Measurements from ENCODE around the gene WDSUB1. TPM values are rescaled to one million over a fixed set of nuclear protein-coding genes. Genes with fewer than 3 reads are reported as not detected.
A peak's percentile ranks its signal among the peaks of the same experiment; 100 is the strongest.

The WDSUB1 gene
- polyA plus RNA-seq, 2 donors: 8.0 to 9.0 TPM

- Histone ChIP-seq H3K36me3 (ENCODE audit: control insufficient read depth in 2 of 2, insufficient read depth in 2 of 2, low read length in 1 of 2) (no peaks in the 10 kb centered on the region), H3K9me3 (ENCODE audit: control insufficient read depth in 2 of 2, insufficient read depth in 1 of 2, low read depth in 1 of 2, low read length in 1 of 2) (no peaks in the 10 kb centered on the region), H3K27ac (ENCODE audit: low read depth in 2 of 2, low read length in 1 of 2) (no peak overlapping the region), H3K27me3 (ENCODE audit: control insufficient read depth in 1 of 2, insufficient read depth in 2 of 2, low read length in 2 of 2) (no peaks in the 10 kb centered on the region), H3K4me1 (ENCODE audit: control insufficient read depth in 2 of 2, insufficient read depth in 2 of 2, low read length in 1 of 2) (peaks cover 0 to 3% of the 10 kb centered on the region in 2 donors), H3K4me3 (ENCODE audit: low read depth in 1 of 2, low read length in 2 of 2) (no peak overlapping the region)
- 65 to 71% methylated on average over 6 of the region's 6 CpGs for WGBS, 2 donors
These were observed 5.7 kb upstream of the WDSUB1 start for GRCh38 chr2:159292157-159292556.

GRCh38 chr2:159290289-159290907 is 3.9 kb upstream of the WDSUB1 start:
- Histone ChIP-seq H3K27ac (ENCODE audit: low read depth in 2 of 2, low read length in 1 of 2) (peak overlapping the region in 1 of 2 donors; percentile 22), H3K4me1 (ENCODE audit: control insufficient read depth in 2 of 2, insufficient read depth in 2 of 2, low read length in 1 of 2) (no peaks in the 10 kb centered on the region), H3K27me3 (ENCODE audit: control insufficient read depth in 1 of 2, insufficient read depth in 2 of 2, low read length in 2 of 2) (no peaks in the 10 kb centered on the region), H3K9me3 (ENCODE audit: control insufficient read depth in 2 of 2, insufficient read depth in 1 of 2, low read depth in 1 of 2, low read length in 1 of 2) (no peaks in the 10 kb centered on the region), H3K36me3 (ENCODE audit: control insufficient read depth in 2 of 2, insufficient read depth in 2 of 2, low read length in 1 of 2) (no peaks in the 10 kb centered on the region), H3K4me3 (ENCODE audit: low read depth in 1 of 2, low read length in 2 of 2) (no peak overlapping the region)
- WGBS, 2 donors: 50 to 52% methylated on average over 7 of the region's 7 CpGs

DNA sequence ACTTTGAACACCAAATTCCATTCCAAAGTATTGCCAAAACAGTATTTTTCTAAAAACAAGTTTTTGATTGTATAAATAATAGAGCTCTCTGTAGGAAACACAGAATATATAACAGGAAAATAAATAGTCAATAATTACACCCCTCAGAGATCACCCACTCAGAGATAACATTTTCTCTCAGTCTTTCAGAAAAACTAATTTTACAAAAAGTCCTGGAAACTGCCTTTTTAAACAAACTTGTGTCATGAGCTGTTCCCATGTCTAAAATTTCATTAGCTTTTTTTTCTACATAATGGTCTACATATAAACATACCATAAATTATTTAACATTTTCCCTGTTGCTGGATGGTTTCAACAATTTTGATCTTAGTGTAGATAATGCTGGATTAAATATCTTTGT is 1.2 kb upstream of the WDSUB1 start:
- H3K27ac ChIP-seq (ENCODE audit: low read depth in 2 of 2, low read length in 1 of 2): no peak overlapping the region

DNA sequence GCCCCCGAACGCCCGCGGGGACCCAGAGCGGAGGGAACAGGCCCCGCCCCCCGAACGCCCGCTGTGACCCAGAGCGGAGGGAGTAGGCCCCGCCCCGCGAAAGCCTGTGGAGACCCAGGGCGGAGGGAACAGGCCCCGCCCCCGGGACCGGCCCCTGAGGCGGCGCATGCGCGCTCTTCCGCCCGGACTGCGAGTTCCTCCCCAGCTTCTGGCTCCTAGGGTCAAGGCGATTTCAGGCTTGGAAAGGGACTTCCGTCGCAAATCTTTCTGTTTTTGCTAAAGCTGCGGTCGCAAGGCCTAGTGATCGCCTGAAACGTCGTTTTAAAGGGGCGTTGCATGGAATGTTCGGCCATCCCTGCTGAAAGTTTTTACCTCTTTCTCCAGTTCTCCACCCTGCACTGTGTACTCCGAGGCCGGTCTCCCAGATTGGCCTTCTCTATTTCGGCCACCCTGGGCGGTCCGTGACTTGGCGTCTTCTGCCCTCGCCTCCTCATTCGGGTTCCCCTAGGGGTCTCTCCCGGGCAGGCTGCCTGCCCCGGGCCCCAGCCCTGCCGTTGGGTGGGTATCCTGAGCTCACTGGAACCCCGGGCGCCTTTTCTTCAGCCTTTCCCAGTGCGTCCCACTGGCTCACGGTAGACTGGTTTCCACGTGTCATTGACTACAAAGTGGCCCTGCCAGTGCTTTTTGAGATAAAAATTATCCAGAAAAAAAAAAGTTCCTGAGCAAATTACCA is 372 bp upstream of the WDSUB1 start:
- Histone ChIP-seq H3K27me3 (ENCODE audit: control insufficient read depth in 1 of 2, insufficient read depth in 2 of 2, low read length in 2 of 2) (no peaks in the 10 kb centered on the region), H3K27ac (ENCODE audit: low read depth in 2 of 2, low read length in 1 of 2) (peak overlapping the region; percentile 88 to 92), H3K9me3 (ENCODE audit: control insufficient read depth in 2 of 2, insufficient read depth in 1 of 2, low read depth in 1 of 2, low read length in 1 of 2) (no peaks in the 10 kb centered on the region), H3K4me1 (ENCODE audit: control insufficient read depth in 2 of 2, insufficient read depth in 2 of 2, low read length in 1 of 2) (no peaks in the 10 kb centered on the region), H3K36me3 (ENCODE audit: control insufficient read depth in 2 of 2, insufficient read depth in 2 of 2, low read length in 1 of 2) (peaks cover 0 to 3% of the 10 kb centered on the region in 2 donors), H3K4me3 (ENCODE audit: low read depth in 1 of 2, low read length in 2 of 2) (peak overlapping the region; percentile 83 to 93)
- 1% methylated on average over 49 to 50 of the region's 50 CpGs for WGBS, 2 donors

More for the DNA sequence above, 1.2 kb upstream of the WDSUB1 start:
- Histone ChIP-seq H3K4me1 (ENCODE audit: control insufficient read depth in 2 of 2, insufficient read depth in 2 of 2, low read length in 1 of 2) (no peaks in the 10 kb centered on the region), H3K4me3 (ENCODE audit: low read depth in 1 of 2, low read length in 2 of 2) (no peak overlapping the region), H3K36me3 (ENCODE audit: control insufficient read depth in 2 of 2, insufficient read depth in 2 of 2, low read length in 1 of 2) (peaks cover 0 to under 1% of the 10 kb centered on the region in 2 donors), H3K27me3 (ENCODE audit: control insufficient read depth in 1 of 2, insufficient read depth in 2 of 2, low read length in 2 of 2) (no peaks in the 10 kb centered on the region), H3K9me3 (ENCODE audit: control insufficient read depth in 2 of 2, insufficient read depth in 1 of 2, low read depth in 1 of 2, low read length in 1 of 2) (no peaks in the 10 kb centered on the region)

DNA sequence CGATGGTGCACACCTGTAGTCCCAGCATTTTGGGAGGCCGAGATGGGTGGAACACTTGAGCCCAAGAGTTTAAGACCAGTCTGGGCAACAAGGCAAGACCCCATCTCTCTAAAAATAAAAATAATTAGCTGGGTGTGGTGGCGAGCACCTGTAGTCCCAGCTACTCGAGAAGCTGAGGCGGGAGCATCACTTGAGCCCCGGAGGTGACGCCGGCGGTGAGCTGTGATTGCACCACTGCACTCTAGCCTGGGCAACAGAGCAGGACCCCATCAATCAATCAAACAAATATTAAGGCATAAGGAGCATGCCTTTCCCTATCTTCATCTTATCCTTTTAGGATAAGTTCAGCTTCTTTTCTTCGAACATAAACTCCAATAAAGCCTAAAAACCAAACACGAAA is 1.1 kb downstream of the WDSUB1 start:
- Histone ChIP-seq H3K27me3 (ENCODE audit: control insufficient read depth in 1 of 2, insufficient read depth in 2 of 2, low read length in 2 of 2) (no peaks in the 10 kb centered on the region), H3K9me3 (ENCODE audit: control insufficient read depth in 2 of 2, insufficient read depth in 1 of 2, low read depth in 1 of 2, low read length in 1 of 2) (no peaks in the 10 kb centered on the region), H3K4me3 (ENCODE audit: low read depth in 1 of 2, low read length in 2 of 2) (peak overlapping the region in 1 of 2 donors; percentile 83), H3K36me3 (ENCODE audit: control insufficient read depth in 2 of 2, insufficient read depth in 2 of 2, low read length in 1 of 2) (peaks cover 0 to 3% of the 10 kb centered on the region in 2 donors), H3K27ac (ENCODE audit: low read depth in 2 of 2, low read length in 1 of 2) (peak overlapping the region in 1 of 2 donors; percentile 84), H3K4me1 (ENCODE audit: control insufficient read depth in 2 of 2, insufficient read depth in 2 of 2, low read length in 1 of 2) (no peaks in the 10 kb centered on the region)
- 76 to 84% methylated on average over 11 of the region's 11 CpGs for WGBS, 2 donors

DNA sequence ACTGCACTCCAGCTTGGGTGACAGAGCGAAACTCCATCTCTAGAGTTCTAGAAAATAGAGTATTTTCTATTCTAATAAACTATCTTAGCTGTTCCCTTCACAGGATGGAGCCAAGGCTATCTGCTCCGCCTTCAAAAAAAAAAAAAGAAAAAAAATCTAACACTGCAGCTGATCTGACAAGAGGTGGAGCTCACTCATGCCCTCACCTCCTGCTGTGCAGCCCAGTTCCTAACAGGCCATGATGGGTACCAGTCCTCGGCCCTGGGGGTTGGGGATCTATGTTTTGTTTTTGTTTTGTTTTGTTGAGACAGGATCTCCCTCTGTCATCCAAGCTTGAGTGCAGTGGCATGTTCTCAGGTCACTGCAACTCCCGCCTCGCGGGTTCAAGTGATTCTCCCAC is 3.0 kb downstream of the WDSUB1 start:
- H3K27ac ChIP-seq (ENCODE audit: low read depth in 2 of 2, low read length in 1 of 2): no peak overlapping the region
- peaks cover 2 to 3% of the 10 kb centered on the region in 2 donors for H3K36me3 ChIP-seq (ENCODE audit: control insufficient read depth in 2 of 2, insufficient read depth in 2 of 2, low read length in 1 of 2)
- H3K27me3 ChIP-seq (ENCODE audit: control insufficient read depth in 1 of 2, insufficient read depth in 2 of 2, low read length in 2 of 2): no peaks in the 10 kb centered on the region
- no peaks in the 10 kb centered on the region for H3K4me1 ChIP-seq (ENCODE audit: control insufficient read depth in 2 of 2, insufficient read depth in 2 of 2, low read length in 1 of 2)
- H3K9me3 ChIP-seq (ENCODE audit: control insufficient read depth in 2 of 2, insufficient read depth in 1 of 2, low read depth in 1 of 2, low read length in 1 of 2): no peaks in the 10 kb centered on the region
- WGBS, 2 donors: 79 to 88% methylated on average over 5 to 6 of the region's 6 CpGs
- H3K4me3 ChIP-seq (ENCODE audit: low read depth in 1 of 2, low read length in 2 of 2): no peak overlapping the region

DNA sequence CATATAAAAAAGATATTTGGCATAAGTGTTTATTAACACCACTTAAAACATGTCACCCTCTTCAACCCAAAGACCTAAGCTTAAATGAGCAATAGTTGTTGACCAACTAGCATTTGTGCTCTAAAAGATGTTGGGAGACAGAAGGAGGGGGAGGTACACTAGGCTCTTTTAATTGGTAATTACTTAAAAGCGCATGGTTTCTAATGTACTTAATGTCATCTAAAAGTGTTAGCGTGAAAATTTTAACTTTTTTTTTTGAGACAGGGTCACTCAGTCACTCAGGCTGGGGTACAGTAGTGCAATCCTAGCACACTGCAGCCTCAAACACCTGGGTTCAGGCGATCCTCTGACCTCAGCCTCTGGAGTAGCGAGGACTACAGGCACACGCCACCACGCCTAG is 5.5 kb downstream of the WDSUB1 start:
- no peak overlapping the region for H3K27ac ChIP-seq (ENCODE audit: low read depth in 2 of 2, low read length in 1 of 2)
- H3K9me3 ChIP-seq (ENCODE audit: control insufficient read depth in 2 of 2, insufficient read depth in 1 of 2, low read depth in 1 of 2, low read length in 1 of 2): no peaks in the 10 kb centered on the region
- H3K36me3 ChIP-seq (ENCODE audit: control insufficient read depth in 2 of 2, insufficient read depth in 2 of 2, low read length in 1 of 2): peaks cover 3% of the 10 kb centered on the region in 2 donors
- 98 to 100% methylated on average over 6 of the region's 6 CpGs for WGBS, 2 donors
- no peaks in the 10 kb centered on the region for H3K27me3 ChIP-seq (ENCODE audit: control insufficient read depth in 1 of 2, insufficient read depth in 2 of 2, low read length in 2 of 2)
- no peak overlapping the region for H3K4me3 ChIP-seq (ENCODE audit: low read depth in 1 of 2, low read length in 2 of 2)
- no peaks in the 10 kb centered on the region for H3K4me1 ChIP-seq (ENCODE audit: control insufficient read depth in 2 of 2, insufficient read depth in 2 of 2, low read length in 1 of 2)

DNA sequence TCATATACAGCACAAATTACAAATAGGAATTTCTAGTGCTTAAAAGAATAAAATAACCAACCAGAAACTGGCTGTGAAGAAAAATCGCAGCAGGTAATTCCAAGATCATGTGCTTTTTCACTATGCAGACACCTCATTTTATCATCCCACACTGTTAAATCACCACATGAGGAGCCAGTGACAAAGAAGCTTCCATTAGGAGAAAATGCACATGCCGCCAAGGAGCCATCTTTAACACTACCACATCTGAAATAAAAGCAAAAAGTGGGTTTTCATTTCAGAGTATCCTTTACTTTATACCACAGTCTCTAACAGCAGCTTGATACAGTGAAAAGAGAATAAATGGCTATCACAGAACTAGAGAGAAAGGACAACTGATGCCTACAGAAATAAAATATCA is 6.8 kb downstream of the WDSUB1 start:
- Histone ChIP-seq H3K4me1 (ENCODE audit: control insufficient read depth in 2 of 2, insufficient read depth in 2 of 2, low read length in 1 of 2) (no peaks in the 10 kb centered on the region), H3K27me3 (ENCODE audit: control insufficient read depth in 1 of 2, insufficient read depth in 2 of 2, low read length in 2 of 2) (no peaks in the 10 kb centered on the region), H3K36me3 (ENCODE audit: control insufficient read depth in 2 of 2, insufficient read depth in 2 of 2, low read length in 1 of 2) (peaks cover 3% of the 10 kb centered on the region in 2 donors), H3K27ac (ENCODE audit: low read depth in 2 of 2, low read length in 1 of 2) (no peak overlapping the region), H3K9me3 (ENCODE audit: control insufficient read depth in 2 of 2, insufficient read depth in 1 of 2, low read depth in 1 of 2, low read length in 1 of 2) (no peaks in the 10 kb centered on the region), H3K4me3 (ENCODE audit: low read depth in 1 of 2, low read length in 2 of 2) (no peak overlapping the region)
- 94 to 98% methylated on average over 2 of the region's 2 CpGs for WGBS, 2 donors

DNA sequence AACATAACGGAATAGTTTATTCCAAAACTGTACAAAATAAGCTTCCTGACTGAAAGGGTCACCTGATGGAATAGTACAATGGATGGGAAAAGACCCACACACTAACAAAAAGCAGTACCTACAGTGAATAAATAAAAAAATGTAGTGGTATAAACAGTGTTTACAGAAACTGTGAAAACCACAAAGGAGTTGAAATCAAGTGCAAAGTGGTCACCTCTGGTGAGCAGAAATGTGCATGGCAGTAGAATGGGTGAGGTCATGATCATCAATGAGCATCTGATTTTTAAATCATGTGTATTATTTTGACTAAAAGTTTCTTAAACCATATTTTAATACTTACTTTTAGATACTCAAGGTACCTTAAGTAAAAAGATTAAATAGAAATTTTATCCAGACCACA is 11.4 kb downstream of the WDSUB1 start:
- Histone ChIP-seq H3K27me3 (ENCODE audit: control insufficient read depth in 1 of 2, insufficient read depth in 2 of 2, low read length in 2 of 2) (no peaks in the 10 kb centered on the region), H3K4me3 (ENCODE audit: low read depth in 1 of 2, low read length in 2 of 2) (no peak overlapping the region), H3K36me3 (ENCODE audit: control insufficient read depth in 2 of 2, insufficient read depth in 2 of 2, low read length in 1 of 2) (peaks cover 0 to 6% of the 10 kb centered on the region in 2 donors), H3K27ac (ENCODE audit: low read depth in 2 of 2, low read length in 1 of 2) (no peak overlapping the region), H3K9me3 (ENCODE audit: control insufficient read depth in 2 of 2, insufficient read depth in 1 of 2, low read depth in 1 of 2, low read length in 1 of 2) (no peaks in the 10 kb centered on the region), H3K4me1 (ENCODE audit: control insufficient read depth in 2 of 2, insufficient read depth in 2 of 2, low read length in 1 of 2) (no peaks in the 10 kb centered on the region)
- 96 to 98% methylated on average over 1 of the region's 1 CpG for WGBS, 2 donors

DNA sequence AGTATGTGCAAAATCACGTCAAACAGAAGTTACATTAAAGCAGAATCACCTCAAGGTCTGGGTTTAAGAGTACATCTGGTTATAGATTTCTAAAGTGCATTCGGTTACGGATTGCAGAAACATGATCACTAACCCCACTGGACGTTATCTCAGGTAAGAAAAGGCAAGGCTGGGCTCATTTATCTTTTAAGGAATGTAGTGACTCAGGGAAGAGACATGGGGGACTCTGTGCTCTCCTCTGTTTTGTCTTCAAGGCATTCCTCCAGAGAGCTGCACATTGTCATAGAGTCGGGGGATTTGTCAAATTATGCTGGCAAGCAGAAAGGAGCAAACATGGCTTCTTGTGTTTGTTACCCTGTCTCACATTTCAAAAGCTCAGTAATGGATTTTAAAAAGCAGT is 14.3 kb downstream of the WDSUB1 start:
- no peaks in the 10 kb centered on the region for H3K4me1 ChIP-seq (ENCODE audit: control insufficient read depth in 2 of 2, insufficient read depth in 2 of 2, low read length in 1 of 2)
- no peak overlapping the region for H3K27ac ChIP-seq (ENCODE audit: low read depth in 2 of 2, low read length in 1 of 2)
- no peak overlapping the region for H3K4me3 ChIP-seq (ENCODE audit: low read depth in 1 of 2, low read length in 2 of 2)
- no peaks in the 10 kb centered on the region for H3K27me3 ChIP-seq (ENCODE audit: control insufficient read depth in 1 of 2, insufficient read depth in 2 of 2, low read length in 2 of 2)
- 80 to 87% methylated on average over 5 of the region's 5 CpGs for WGBS, 2 donors
- peaks cover 0 to 3% of the 10 kb centered on the region in 2 donors for H3K36me3 ChIP-seq (ENCODE audit: control insufficient read depth in 2 of 2, insufficient read depth in 2 of 2, low read length in 1 of 2)
- H3K9me3 ChIP-seq (ENCODE audit: control insufficient read depth in 2 of 2, insufficient read depth in 1 of 2, low read depth in 1 of 2, low read length in 1 of 2): no peaks in the 10 kb centered on the region

Data from esophagus (tissue), 2 donors.